Stimulated activated CD8-positive, alpha-beta memory T cell treated with anti-CD3 and anti-CD28 coated beads, Interleukin-4, amount 100 ng/mL, for 48 hours (primary cell): Measurements from ENCODE around the gene AGFG2.
A peak's percentile ranks its signal among the peaks of the same experiment; 100 is the strongest.
"Not testable (repeated sequence)": the region's sequence is repeated elsewhere in the genome, so short reads cannot be mapped to it uniquely, and the experiment has no call there.

Experiments
- DNase-seq: peaks from one replicate; pipeline ENCODE4 v3.0.0-alpha.2; 2020

AGFG2 gene, protein sequence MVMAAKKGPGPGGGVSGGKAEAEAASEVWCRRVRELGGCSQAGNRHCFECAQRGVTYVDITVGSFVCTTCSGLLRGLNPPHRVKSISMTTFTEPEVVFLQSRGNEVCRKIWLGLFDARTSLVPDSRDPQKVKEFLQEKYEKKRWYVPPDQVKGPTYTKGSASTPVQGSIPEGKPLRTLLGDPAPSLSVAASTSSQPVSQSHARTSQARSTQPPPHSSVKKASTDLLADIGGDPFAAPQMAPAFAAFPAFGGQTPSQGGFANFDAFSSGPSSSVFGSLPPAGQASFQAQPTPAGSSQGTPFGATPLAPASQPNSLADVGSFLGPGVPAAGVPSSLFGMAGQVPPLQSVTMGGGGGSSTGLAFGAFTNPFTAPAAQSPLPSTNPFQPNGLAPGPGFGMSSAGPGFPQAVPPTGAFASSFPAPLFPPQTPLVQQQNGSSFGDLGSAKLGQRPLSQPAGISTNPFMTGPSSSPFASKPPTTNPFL

DNA sequence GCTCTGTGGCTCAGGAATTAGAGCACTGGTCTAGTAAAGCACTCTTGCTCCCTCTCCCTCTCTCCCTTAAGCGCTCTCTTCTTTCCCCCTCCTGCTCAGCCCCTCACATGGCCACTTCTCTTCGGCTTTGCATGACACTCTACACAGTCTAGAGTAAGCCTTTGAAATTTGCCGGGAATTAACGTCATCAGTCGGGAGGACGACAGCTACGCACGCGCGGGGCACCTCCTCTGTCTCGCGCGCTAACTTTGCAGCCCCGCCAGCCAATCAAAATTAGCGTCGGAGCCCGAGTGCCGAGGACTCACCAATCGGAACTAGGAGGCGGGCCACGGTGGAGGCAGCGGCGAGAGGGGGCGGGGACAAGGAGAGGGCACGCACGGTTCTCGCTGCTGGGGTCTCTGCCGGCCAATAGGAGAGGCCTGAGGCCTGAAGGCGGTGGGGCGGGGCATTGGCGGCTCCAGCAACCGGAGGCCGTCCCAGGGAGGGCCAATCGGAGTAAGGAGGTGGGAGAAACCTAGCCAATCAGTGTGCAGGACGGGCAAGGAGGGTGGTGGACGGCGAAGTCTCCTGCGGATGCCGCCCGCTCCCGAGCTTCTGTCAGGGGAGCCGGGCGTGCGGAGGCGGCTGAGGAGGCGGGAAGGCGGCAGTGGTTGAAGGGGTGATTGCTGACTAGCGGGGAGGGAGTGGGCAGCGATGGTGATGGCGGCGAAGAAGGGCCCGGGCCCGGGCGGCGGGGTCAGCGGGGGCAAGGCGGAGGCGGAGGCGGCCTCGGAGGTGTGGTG, at the start of gene AGFG2:
Gene AGFG2, plus strand, starts transcription at position 550 of the 782 bp plus-strand sequence. Its CDS starts 144 bp downstream, at position 694.
- peak; percentile 100 for DNase-seq

DNA sequence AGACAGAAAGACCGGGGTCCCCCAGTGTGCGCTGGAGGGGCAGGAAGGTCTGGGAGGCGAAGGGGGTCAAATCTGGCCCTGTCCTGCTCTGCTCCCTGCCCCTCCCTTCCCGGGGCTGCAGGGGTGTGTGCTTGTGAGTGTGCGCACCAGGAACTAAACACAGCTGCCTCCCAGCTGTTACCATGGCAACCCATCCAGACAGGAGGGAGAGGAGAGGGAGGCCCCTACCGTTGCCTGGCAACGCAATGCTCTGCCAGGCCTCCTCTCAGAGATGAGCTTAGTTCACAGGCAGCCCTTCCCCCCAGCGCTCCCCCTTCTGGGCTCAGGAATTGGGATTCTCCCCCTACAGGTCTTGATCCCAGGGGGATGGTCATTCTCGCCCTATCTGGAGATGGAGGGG, 49.2 kb upstream of the AGFG2 start:
- DNase-seq, result no peak

DNA sequence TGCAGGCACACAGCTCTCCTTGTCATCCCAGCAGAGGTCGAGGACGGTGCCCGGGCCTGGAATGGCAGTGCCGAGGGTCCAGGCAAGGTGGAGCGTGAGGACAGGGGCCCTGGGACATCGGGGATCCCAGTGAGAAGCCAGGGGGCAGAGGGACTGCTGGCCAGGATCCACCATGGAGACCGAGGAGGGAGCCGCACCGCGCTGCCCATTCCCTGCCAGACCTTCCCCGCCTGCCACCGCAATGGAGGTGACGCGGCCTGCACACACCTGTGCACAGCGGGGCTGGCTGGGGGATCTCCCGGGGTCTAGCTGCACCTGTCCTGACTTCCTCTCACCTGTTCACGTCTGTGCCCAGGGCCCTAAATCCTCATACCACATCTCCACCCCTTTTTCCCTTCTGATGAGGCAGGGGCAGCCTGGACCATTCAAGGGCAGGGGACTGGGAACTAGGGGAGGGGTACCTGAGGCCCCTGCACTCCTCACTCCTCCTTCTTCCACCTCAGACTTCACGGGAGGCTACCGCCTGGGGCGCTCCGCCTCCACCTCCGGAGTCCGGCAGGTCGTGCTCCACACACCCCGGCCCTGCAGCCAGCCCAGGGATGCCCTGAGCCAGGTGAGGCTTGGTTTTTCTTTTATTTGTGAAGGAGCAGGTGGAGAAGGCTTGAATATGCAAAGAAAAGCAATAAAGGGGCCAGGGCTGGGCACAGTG, 48.4 kb upstream of the AGFG2 start:
- no peak for DNase-seq

DNA sequence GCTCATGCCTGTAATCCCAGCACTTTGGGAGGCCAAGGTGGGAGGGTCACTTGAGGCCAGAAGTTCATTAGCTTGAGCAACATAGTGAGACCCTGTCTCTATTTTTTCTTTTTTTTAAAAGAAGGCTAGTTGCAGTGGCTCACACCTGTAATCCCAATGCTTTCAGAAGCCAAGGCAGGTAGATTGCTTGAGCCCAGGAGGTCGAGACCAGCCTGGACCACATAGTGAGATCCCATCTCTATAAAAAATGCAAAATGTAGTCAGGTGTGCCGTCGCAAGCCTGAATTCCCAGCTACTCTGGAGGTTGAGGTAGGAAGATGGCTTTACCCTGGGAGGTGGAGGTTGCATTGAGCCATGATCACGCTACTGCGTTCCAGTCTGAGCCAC, 47.8 kb upstream of the AGFG2 start:
- no peak for DNase-seq

DNA sequence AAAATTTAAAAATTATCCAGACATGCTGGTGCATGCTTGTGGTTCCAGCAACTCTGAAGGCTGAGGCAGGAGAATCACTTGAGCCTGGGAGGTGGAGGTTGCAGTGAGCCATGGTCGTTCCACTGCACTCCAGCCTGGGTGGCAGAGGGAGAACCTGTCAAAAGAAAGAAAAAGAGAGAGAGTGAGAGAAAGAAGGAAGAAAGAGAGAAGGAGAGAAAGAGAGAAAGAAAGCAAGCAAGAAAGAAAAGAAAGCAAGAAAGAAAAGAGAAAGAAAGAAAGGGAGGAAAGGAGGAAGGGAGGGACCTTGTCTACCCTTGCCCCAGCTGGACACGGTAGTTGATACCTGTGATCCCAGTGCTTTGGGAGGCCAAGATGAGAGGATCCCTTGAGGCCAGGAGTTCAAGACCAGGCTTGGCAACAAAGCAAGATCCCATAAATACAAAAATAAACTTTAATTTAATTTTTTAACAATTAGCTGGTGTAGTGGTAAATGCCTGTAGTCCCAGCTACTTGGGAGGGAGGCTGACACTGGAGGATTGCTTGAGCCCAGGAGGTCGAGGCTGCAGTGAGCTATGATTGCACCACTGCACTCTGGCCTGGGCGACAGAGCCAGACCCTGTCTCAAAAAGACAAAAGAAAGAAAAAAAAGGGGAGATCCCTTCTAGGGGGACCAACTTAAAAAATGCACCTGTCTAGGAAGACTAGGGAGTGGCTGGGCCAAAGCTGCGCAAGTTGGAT, 46.1 kb upstream of the AGFG2 start:
- DNase-seq, result no peak

DNA sequence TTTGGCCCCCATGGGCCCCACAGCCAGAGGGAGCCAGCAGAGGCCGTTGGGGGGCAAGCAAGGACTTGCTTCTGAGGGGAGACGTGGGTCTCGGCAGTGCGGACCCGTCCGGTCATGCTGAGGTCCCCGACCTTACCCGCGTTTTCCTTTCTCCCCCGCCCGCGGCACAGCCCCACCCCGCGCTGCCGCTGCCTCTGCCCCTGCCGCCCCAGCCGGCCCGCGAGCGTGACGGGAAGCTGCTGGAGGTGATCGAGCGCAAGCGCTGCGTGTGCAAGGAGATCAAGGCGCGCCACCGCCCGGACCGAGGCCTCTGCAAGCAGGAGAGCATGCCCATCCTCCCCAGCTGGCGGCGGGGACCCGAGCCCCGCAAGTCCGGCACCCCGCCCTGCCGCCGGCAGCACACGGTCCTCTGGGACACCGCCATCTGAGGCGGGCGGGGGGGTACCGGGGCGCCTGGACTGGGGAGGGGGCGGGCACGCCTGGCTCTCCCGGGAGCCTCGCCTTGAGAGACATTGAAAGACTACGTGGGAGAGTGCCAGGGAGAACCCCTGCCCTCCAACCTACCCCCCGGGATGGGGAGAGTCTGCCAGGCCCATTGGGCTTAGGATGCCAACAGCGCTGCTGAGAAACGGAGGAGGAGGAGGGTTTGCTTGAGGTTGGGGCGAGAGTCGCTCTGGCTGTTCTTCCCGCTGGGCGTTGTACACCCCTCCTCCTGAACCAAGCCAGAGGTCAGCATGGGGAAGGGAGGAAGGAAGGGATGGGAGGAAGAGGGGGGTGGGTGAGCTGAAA, 45.3 kb upstream of the AGFG2 start:
- peak; percentile 74 for DNase-seq

DNA sequence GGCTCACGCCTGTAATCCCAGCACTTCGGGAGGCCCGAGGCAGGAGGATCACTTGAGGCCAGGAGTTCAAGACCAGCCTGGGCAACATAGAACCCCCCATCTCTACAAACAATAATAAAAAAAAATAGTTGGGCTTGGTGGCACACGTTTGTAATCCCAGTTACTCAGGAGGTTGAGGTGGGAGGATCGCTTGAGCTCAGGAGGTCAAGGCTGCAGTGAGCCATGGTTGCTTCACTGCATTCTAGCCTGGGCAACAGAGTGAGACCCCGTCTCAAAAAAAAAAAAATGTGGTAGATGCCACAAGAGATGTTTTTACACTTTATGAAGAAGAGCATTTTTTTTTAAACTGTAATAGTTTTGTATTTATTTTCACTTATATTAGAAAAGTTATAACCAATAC, 42.5 kb upstream of the AGFG2 start:
- DNase-seq, result no peak

DNA sequence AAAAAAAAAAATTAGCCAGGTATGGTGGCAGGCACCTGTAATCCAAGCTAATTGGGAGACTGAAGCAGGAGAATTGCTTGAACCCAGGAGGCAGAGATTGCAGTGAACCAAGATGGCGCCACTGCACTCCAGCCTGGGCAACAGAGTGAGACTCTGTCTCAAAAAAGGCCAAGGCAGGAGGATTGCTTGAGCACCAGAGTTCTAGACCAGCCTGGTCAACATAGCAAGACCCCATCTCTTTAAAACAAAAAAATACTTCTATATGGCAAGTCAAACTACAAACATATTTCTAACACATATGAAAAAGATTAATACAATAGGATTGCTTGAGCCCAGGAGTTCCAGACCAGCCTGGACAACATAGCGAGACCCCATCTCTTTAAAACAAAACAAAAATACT, 38.3 kb upstream of the AGFG2 start:
- DNase-seq, result not testable (repeated sequence)

DNA sequence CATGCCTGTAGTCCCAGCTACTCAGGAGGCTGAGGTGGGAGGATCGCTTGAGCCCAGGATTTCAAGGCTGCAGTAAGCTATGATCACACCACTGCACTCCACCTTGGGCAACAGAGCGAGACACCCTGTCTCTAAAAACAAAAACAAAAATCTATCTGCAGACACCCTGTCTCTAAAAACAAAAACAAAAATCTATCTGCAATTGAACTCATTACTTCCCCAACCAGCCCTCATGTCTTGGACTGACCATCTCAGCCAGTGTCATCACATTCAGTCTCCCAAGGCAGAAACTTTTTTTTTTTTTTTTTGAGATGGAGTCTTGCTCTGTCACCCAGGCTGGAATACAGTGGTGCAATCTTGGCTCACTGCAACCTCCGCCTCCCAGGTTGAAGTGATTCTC, 35.0 kb upstream of the AGFG2 start:
- DNase-seq, result not testable (repeated sequence)

DNA sequence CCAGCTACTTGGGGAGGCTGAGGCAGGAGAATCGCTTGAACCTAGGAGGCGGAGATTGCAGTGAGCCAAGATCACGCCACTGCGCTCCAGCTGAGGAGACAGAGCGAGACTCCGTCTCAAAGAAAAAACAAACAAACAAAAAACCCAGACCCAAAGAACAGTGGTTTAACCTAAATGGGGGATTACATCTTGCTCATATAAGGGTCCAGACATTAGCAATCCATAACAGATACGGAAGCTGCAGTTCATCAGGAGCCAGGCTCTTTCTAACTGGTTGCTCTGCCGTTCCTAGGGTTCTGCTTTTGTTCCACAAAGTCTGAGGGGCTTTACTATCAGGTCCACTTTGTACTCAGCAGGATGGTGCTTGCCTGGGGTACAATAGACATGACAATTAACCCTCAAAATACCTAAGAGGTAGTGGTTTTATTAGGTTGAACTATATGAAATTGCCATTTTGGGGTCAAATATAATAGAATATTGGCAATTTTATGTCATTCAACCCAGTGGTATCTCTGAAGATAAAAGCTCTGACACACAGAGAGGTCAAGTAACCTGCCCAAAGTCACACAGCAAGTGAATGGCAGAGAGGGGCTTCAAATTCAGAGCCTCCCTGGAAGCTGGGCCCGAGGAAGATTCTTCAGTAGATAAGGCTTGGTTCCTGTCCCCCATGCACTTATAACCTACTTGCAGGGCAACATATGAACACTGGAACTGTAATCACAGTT, 34.0 kb upstream of the AGFG2 start:
- DNase-seq, result no peak

DNA sequence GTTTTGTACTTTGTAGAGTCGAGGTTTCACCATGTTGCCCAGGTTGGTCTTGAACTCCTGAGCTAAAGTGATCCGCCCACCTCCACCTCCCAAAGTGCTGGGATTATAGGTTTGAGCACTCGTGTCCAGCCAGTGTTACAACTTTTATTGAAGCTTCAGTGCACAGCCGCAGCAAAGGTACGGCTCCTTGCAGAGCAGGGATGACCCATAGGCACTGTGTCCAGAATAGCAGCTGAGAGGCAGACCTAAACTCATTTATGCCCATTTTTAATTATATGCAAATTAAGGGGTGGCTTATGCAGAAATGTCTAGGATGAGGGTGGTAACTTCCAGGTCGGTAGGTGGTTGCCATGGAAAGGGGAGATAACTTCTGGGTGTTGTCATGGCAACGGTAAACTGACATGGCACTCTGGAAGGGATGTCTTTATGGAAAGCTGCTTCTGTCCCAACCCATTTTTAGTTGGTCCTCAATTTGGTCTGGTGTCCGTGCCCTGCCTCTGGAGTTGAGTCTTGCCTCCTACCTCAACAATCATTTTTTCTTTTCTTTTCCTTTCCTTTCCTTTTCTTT, 32.6 kb upstream of the AGFG2 start:
- DNase-seq, result no peak

DNA sequence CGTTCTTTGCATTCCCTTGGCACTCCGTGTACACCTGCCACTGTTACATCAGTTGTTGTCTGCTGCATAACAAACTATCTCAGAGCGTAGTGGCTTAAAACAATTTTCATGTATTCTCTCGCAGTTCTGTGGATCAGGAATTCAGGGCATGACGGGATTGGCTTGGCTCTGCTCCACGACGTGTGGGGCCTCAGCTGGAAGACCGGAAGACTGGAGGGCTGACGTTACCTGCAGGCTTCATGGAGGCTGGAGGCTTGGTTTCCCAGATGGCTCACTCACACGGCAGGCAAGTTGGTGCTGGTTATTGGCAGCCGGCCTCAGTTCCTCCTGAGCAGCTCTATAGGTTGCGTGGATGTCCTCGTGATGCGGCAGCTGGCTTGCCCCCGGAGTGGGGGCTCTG, 29.8 kb upstream of the AGFG2 start:
- no peak for DNase-seq

DNA sequence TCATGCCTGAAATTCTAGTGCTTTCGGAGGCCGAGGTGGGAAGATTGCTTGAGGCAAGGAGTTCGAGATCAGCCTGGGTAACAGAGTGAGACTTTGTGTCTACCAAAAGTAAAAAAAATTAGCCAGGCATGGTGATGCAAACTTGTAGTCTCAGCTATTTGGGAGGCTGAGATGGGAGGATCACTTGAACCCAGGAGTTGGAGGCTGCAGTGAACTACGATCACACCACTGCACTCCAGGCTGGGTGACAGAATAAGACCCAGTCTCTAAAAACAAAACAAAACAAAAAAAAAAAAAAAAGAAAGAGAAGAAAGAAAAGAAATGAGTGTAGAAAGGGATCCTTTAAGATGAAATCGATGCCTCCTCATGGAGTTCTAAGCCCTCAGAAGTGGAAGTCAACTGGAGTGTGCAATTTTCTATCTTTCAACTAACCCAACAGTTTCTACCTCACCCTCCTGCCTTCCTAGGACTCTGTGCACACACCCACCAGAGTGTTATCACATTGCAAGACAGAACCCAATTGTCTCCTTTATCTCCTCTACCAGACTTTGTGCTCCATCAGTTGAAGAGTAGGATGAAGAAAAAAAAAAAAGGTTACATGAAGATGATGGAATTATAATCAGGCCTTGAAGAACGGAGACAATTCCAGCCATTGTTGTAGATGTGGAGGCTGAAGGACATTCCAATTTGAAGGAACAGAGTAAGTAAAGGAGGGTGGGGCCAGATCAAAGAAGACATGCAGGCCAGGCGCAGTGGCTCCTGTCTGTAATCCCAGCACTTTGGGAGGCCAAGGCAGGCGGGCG, 28.4 kb upstream of the AGFG2 start:
- no peak for DNase-seq

DNA sequence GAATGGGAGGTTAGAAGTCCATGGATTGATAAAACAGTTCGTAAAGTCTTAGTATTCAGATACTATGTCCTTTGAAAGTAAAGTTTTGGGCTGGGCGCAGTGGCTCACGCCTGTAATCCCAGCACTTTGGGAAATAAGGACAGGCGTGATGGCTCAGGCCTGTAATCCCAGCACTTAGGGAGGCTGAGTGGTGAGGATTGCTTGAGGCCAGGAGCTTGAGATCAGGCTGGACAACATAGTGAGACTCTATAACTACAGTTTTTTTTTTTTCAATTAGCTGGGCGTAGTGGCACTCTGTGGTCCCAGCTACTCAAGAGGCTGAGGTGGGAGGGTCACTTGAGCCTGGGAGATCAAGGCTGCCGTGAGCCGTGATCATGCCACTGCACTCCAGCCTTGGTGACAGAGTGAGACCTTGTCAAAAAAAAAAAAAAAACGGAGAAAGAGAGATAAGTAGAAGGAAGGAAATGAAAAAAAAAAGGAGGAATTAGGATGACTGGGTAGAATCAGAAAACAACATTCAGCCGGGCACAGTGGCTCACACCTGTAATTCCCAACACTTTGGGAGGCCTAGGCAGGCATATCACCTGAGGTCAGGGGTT, 25.7 kb upstream of the AGFG2 start:
- no peak for DNase-seq

DNA sequence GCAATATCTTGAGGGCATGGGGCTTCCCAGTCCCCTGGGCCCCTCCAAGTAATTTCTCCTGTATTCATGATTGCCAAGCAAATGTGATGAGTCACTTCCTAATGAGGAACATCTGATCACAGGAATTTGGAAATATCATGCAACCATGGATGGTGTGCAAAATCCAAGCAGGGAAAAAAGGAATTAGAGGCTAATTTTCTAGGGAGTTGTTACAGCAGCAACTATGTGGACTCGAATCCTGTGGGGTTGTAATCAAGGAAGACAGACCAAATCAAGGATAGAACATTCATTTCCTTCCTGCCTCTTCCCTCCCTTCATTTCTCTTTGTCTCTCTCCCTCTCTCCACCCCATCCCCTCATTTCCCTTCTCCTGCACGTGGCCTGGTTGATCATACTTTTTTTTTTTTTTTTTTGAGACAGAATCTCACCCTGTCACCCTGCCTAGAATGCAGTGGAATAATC, 23.9 kb upstream of the AGFG2 start:
- DNase-seq, result no peak

DNA sequence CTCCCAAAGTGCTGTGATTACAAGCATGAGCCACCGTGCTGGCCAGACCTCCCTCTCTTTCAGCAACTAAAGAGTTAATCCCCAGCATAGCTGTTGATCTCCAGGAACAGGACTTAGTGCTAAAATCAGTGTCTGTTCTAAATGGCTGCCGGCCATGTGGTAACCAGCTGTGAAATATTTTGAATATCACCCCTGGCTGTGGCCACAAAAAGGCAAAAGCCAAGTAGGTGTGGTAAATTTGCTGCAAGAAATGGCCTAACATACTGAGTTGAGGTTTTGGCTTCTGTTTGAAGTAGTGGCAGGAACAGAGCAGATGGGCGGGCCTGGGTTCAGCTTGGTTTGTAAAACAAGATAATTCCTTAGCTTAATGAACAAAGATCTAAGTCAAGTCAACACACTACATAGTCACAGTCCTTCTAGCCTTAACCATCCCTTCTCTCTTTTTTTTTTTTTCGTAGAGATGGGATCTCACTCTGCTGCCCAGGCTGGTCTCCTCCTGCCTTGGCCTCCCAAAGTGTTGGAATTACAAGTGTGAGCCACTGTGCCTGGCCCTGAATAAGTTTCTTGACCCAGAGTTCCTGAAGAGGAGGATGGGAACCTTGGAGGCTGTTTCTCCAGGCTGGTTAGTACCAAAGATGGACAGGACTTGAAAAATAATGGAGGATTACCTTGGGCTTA, 22.7 kb upstream of the AGFG2 start:
- no peak for DNase-seq

DNA sequence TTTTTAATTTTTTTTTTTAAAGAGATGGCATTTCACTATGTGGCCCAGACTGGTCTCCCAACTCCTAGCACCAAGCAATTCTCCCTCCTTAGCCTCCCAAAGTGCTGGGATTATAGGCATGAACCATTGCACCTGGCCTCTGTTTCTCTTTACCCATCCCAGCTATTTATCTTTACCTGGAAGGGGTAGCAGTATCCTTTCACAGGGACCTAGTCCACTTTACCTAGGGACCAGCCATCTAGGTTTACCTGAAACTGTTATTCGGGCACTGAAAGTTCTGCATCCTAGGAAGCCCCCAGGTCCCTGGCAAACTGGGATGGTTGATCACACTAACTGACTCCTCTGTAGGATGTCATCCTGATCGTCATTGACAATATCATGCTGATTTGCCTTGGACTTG, 21.7 kb upstream of the AGFG2 start:
- no peak for DNase-seq

DNA sequence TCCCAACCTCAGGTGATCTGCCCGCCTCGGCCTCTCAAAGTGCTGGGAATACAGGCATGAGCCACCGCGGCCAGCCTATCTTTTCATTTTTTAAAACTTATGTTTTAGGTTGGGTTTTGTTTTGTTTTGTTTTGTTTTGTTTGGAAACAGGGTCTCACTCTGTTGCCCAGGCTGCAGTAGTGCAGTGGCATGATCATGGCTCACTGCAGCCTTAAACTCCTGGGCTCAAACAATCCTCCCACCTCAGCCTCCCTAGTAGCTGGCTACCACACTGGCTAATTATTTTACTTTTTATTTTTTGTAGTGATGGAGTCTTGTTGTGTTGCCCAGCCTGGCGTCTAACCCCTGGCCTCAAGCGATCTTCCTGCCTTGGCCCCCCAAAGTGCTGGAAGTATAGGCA, 19.4 kb upstream of the AGFG2 start:
- no peak for DNase-seq

DNA sequence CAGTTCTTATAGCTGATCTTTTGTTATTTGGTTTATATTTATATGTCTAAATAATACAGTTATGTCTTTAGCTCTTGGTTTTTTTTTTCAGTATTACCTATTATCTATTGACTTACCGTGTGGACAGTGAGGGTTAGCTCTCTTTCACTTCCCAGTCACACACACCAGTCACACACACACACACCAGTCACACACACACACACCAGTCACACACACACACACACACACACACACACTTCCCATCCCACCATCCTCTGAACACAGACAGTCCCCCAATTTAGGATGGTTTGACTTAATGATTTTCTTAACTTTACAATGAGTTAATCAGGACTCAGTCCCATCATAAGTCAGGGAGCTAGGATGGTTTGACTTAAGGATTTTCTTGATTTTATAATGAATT, 18.9 kb upstream of the AGFG2 start:
- DNase-seq, result no peak
